CMK (cell line): ENCODE measurements around the gene GRM4.

Source experiments
- DNase-seq: peaks from one replicate; pipeline ENCODE4 v3.0.0-alpha.2; 2010; ENCODE audit warnings: low read depth

GRM4 gene

GRCh38 chr6:33993653-33994471, 152.0 kb downstream of the GRM4 start:
- no peak for DNase-seq

GRCh38 chr6:33993091-33993490, 152.8 kb downstream of the GRM4 start:
- no peak for DNase-seq

GRCh38 chr6:33992191-33992590, 153.7 kb downstream of the GRM4 start:
- no peak for DNase-seq

- DNase-seq, result no peak
These were observed 154.3 kb downstream of the GRM4 start for GRCh38 chr6:33991610-33992009.

- no peak for DNase-seq
These were observed 155.8 kb downstream of the GRM4 start for GRCh38 chr6:33990061-33990541.

GRCh38 chr6:33989016-33989854, 156.7 kb downstream of the GRM4 start:
- no peak for DNase-seq

- no peak for DNase-seq
These were observed 157.5 kb downstream of the GRM4 start for GRCh38 chr6:33988121-33989015.

- no peak for DNase-seq
These were observed 158.3 kb downstream of the GRM4 start for GRCh38 chr6:33987531-33988021.

GRCh38 chr6:33985947-33986346, 159.9 kb downstream of the GRM4 start:
- no peak for DNase-seq

- no peak for DNase-seq
These were observed 160.6 kb downstream of the GRM4 start for GRCh38 chr6:33985313-33985751.

GRCh38 chr6:33984466-33985312, 161.2 kb downstream of the GRM4 start:
- no peak for DNase-seq

GRCh38 chr6:33983721-33984465, 162.0 kb downstream of the GRM4 start:
- DNase-seq, result no peak

GRCh38 chr6:33983109-33983716, 162.7 kb downstream of the GRM4 start:
- DNase-seq, result peak; percentile 74

- DNase-seq, result no peak
These were observed 164.0 kb downstream of the GRM4 start for GRCh38 chr6:33981861-33982260.

GRCh38 chr6:33981421-33981820, 164.5 kb downstream of the GRM4 start:
- no peak for DNase-seq

- no peak for DNase-seq
These were observed 165.4 kb downstream of the GRM4 start for GRCh38 chr6:33980176-33981175.

- no peak for DNase-seq
These were observed 166.1 kb downstream of the GRM4 start for GRCh38 chr6:33979750-33980149.

GRCh38 chr6:33978412-33979150, 167.3 kb downstream of the GRM4 start:
- no peak for DNase-seq
